Right lung (tissue), 5 donors: Measurements from ENCODE around the gene NAAA. TPM values are rescaled to one million over a fixed set of nuclear protein-coding genes. Genes with fewer than 3 reads are reported as not detected.

Experiments used
- polyA plus RNA-seq, 5 donors: library from polyadenylated mRNA; unstranded; fragments of 120-200 nt; gene quantifications; one replicate each; pipeline versions ENCODE4 v1.2.1 to v1.2.3, GENCODE V29; 2013; ENCODE audit warnings: inconsistent platforms in 1 of 5, low replicate concordance in 1 of 5; ENCODE audit not compliant: insufficient read length in 5 of 5, insufficient read depth in 1 of 5

Gene NAAA
- polyA plus RNA-seq, 5 donors = 7.4 to 17.0 (median 9.7) TPM

Other genes starting within 250 kb of the NAAA start
- gene USO1, start 216.4 kb downstream of the NAAA start, polyA plus RNA-seq = 10 to 100 TPM; 65.2 to 87.4 (median 76.7) TPM
- gene PPEF2, start 38.6 kb downstream of the NAAA start, polyA plus RNA-seq = under 1 TPM; 0.04 to 0.50 (median 0.09) TPM
- 10 to 100 TPM; 29.7 to 39.7 (median 36.1) TPM for gene SDAD1, start 49.9 kb upstream of the NAAA start, polyA plus RNA-seq
- 1 to 10 TPM in 2 of 5 donors, under 1 TPM in 3; 0.51 to 1.6 (median 0.85) TPM for gene CXCL9, start 66.5 kb upstream of the NAAA start, polyA plus RNA-seq
- 1 to 10 TPM in 4 of 5 donors, under 1 TPM in 1; 0.98 to 2.5 (median 1.8) TPM for gene CXCL10, start 82.5 kb upstream of the NAAA start, polyA plus RNA-seq
- gene CXCL11, start 95.1 kb upstream of the NAAA start, polyA plus RNA-seq = under 1 TPM in 4 of 5 donors, not detected in 1; 0.15 to 0.36 (median 0.21) TPM
- gene ART3, start 133.7 kb upstream of the NAAA start, polyA plus RNA-seq = 1 to 10 TPM in 1 of 5 donors, under 1 TPM in 4; 0.35 to 3.9 (median 0.46) TPM
- gene NUP54, start 207.4 kb upstream of the NAAA start, polyA plus RNA-seq = 100 to 1,000 TPM in 2 of 5 donors, 10 to 100 TPM in 3; 72.2 to 103 (median 94.0) TPM